HL-60 (cell line): ENCODE measurements around the gene MLLT3. TPM values are rescaled to one million over a fixed set of nuclear protein-coding genes. Genes with fewer than 3 reads are reported as not detected.

Experiments used
- DNase-seq, 2 experiments: peaks; one replicate each; pipeline ENCODE4 v3.0.0-alpha.2; 2010 to 2020; ENCODE audit warnings: low read depth in 1 of 2, low spot score in 1 of 2
- H3K27ac ChIP-seq: fragments of 250-450 bp; sonication (Bioruptor Pico); replicated peaks from 2 replicates; pipeline ENCODE4 v1.5.1; 2020; ENCODE audit warnings: mild to moderate bottlenecking, moderate library complexity
- H3K27me3 ChIP-seq: fragments of 250-450 bp; sonication (Bioruptor Pico); 2 replicates; pipeline ENCODE4 v1.5.1; 2021; ENCODE audit warnings: mild to moderate bottlenecking, moderate library complexity; ENCODE audit not compliant: insufficient read depth, poor library complexity, severe bottlenecking
- H3K4me3 ChIP-seq: replicated peaks from 2 replicates; pipeline ENCODE4 v1.5.1; 2011; ENCODE audit warnings: mild to moderate bottlenecking, control low read depth, low read length; ENCODE audit not compliant: insufficient read depth
- GABPA ChIP-seq: IDR thresholded peaks from 2 replicates; pipeline ENCODE4 v1.6.1; 2012; ENCODE audit warnings: low read depth
- POLR2AphosphoS5 ChIP-seq: IDR thresholded peaks from 2 replicates; pipeline ENCODE4 v1.6.1; 2012; ENCODE audit warnings: low read depth
- SPI1 ChIP-seq: IDR thresholded peaks from 2 replicates; pipeline ENCODE4 v1.6.1; 2012; ENCODE audit warnings: low read depth, mild to moderate bottlenecking, borderline replicate concordance
- microRNA-seq: library from miRNA; unstranded; fragments of <30 nt; microRNA quantifications from one replicate; pipeline ENCODE4, GENCODE V29; 2018
- TF ChIP-seq, protein P1 (sequence below): IDR thresholded peaks from 2 replicates; pipeline ENCODE4 v1.6.1; 2012; ENCODE audit warnings: low read depth; ENCODE audit not compliant: insufficient replicate concordance
- TF ChIP-seq, protein P2 (sequence below): IDR thresholded peaks from one replicate; pipeline ENCODE4 v1.5.1; 2011; ENCODE audit warnings: low read length, control low read depth, inconsistent platforms; ENCODE audit not compliant: insufficient read depth

The MLLT3 gene

DNA sequence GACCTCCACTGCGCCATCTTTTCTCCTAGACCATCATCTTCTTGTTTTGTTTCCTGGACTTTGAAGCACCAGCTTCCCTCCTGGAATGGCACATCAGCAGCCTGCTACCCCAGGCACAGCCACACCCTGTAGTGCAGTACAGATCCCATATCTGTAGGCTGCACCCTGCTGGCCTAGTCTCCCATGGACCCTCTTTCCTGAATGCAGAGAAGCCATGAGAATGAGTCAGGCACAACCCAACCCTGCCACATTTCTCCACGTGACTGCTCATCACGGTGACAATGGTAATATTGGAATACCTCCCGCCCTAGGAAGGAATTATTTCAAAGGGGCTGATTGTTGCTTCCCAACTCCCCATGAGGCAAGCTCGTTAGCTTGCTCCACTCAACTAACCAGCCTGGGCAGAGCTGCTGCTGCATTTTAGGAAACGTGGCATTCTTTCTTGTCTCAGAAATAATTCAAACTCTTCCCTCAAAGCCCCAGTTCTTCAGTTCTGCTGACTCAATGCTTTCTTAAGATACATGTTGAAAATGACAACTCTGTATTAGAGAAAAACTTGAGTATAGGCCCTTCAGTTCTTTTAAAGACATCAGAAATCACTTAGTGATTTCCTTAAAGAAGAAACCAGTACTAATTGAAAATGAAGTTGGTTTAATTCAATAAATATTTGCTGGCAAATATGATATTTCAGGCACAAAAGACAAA lies 328.1 kb downstream of the MLLT3 start:
- H3K4me3 ChIP-seq: no peak overlapping the region
- TF ChIP-seq, protein P1, sequence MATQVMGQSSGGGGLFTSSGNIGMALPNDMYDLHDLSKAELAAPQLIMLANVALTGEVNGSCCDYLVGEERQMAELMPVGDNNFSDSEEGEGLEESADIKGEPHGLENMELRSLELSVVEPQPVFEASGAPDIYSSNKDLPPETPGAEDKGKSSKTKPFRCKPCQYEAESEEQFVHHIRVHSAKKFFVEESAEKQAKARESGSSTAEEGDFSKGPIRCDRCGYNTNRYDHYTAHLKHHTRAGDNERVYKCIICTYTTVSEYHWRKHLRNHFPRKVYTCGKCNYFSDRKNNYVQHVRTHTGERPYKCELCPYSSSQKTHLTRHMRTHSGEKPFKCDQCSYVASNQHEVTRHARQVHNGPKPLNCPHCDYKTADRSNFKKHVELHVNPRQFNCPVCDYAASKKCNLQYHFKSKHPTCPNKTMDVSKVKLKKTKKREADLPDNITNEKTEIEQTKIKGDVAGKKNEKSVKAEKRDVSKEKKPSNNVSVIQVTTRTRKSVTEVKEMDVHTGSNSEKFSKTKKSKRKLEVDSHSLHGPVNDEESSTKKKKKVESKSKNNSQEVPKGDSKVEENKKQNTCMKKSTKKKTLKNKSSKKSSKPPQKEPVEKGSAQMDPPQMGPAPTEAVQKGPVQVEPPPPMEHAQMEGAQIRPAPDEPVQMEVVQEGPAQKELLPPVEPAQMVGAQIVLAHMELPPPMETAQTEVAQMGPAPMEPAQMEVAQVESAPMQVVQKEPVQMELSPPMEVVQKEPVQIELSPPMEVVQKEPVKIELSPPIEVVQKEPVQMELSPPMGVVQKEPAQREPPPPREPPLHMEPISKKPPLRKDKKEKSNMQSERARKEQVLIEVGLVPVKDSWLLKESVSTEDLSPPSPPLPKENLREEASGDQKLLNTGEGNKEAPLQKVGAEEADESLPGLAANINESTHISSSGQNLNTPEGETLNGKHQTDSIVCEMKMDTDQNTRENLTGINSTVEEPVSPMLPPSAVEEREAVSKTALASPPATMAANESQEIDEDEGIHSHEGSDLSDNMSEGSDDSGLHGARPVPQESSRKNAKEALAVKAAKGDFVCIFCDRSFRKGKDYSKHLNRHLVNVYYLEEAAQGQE: no peak
- TF ChIP-seq GABPA (no peak), SPI1 (no peak), POLR2AphosphoS5 (no peak)
- TF ChIP-seq, protein P2, sequence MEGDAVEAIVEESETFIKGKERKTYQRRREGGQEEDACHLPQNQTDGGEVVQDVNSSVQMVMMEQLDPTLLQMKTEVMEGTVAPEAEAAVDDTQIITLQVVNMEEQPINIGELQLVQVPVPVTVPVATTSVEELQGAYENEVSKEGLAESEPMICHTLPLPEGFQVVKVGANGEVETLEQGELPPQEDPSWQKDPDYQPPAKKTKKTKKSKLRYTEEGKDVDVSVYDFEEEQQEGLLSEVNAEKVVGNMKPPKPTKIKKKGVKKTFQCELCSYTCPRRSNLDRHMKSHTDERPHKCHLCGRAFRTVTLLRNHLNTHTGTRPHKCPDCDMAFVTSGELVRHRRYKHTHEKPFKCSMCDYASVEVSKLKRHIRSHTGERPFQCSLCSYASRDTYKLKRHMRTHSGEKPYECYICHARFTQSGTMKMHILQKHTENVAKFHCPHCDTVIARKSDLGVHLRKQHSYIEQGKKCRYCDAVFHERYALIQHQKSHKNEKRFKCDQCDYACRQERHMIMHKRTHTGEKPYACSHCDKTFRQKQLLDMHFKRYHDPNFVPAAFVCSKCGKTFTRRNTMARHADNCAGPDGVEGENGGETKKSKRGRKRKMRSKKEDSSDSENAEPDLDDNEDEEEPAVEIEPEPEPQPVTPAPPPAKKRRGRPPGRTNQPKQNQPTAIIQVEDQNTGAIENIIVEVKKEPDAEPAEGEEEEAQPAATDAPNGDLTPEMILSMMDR: no peak
- no peak overlapping the region for H3K27ac ChIP-seq
- DNase-seq: no peak
- H3K27me3 ChIP-seq: no peaks in the 10 kb centered on the region

DNA sequence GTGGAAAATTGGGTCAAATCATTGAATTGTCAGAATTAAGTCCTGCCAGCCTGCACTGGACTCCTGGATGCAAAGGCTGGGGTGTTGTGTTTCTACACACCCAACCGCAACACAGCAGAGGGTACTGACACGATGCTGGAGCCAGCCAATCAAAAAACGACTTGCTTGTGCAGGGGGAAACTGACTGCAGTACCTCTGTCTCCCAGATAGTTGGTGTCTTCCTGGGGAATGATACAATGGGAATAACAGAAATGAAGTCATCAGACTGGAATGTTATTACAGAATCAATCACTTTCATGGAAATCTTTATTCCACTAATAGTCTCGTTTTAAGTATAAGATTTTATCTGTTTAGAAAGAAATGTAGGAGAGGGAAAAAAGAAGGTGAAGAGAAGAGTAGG lies 330.3 kb downstream of the MLLT3 start:
- no peak overlapping the region for H3K27ac ChIP-seq
- DNase-seq: no peak
- no peak overlapping the region for H3K4me3 ChIP-seq

More for the DNA sequence above, 330.3 kb downstream of the MLLT3 start:
- TF ChIP-seq, protein P2: no peak
- TF ChIP-seq GABPA: no peak
- TF ChIP-seq POLR2AphosphoS5: no peak
- no peak for TF ChIP-seq SPI1
- TF ChIP-seq, protein P1: no peak
- no peaks in the 10 kb centered on the region for H3K27me3 ChIP-seq

Small RNAs within 50 kb of the gene (microRNA-seq; reads per million reads assigned to microRNA genes)
- not detected for gene MIR4473
- gene MIR4474: not detected
